Posterior vena cava (tissue), 2 donors: ENCODE data around the gene CAPN15. TPM values are rescaled to one million over a fixed set of nuclear protein-coding genes. Genes with fewer than 3 reads are reported as not detected.
"Not testable (repeated sequence)": the region's sequence is repeated elsewhere in the genome, so short reads cannot be mapped to it uniquely, and the experiment has no call there.

Source experiments
- DNase-seq: peaks from one replicate; pipeline ENCODE4 v3.0.0-alpha.2; 2020; ENCODE audit warnings: low spot score
- intact Hi-C, 2 donors: fragments of 100-400 bp; cut with DNase I; formaldehyde crosslinking; loops; one replicate each; pipeline versions ENCODE4 v1.14.1 to v1.14.2; 2022 to 2023
- total RNA-seq, 2 donors: library from RNA; stranded (reverse); fragmentation: NEBNext Ultra II Directional; extraction: Animal tissue kit (Norgen Biotek cat#: 25700); gene quantifications; one replicate each; pipeline ENCODE4 v1.2.1, GENCODE V29; 2021
- donor health status: DM: yes; HTN: yes; CAD: no.
- donor health status: DM: yes; HTN: yes; CAD: no.

The CAPN15 gene
- total RNA-seq, 2 donors from 2014 or later, result 23.3 to 26.6 TPM

GRCh38 chr16:503150-504071, 24.1 kb upstream of the CAPN15 start:
- no peak for DNase-seq
- intact Hi-C loops, result no loop called here

DNA sequence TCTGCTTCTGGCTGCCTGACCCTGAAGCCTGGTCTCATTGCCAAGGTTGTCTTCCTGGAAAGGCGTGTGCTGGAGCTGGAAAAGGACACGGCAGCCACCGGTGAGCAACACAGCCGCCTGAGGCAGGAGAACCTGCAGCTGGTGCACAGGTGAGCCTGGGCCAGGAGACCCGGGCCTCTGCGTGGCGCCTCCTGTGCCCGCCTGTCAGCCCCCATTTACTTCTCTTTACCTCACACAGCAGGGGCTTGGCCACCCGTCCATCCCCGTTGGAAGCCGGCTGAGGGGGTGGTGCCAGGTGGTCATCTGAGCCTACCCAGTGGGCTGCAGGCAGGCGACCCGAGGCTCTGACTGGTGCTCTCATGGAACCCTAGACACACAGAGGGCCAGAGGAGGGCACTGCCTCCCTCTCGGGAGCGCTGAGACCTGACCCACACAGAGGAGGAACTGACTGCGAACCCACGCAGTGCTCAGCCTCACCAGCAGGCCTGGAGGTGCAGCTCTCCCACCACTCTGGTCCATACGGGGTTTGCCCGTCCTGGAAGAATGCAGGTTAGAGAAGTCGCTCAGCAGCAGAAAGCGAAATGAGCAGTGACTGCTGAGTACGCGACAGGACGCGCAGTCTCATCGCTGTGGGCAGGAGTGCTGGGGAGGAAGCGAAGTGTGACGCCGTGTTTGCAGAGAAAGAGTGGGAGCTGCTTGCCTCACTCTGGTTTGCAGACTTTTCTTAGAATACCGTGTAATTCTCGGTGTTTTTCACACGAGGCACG, 21.9 kb upstream of the CAPN15 start:
- no peak for DNase-seq
- intact Hi-C loops, result no loop called here

DNA sequence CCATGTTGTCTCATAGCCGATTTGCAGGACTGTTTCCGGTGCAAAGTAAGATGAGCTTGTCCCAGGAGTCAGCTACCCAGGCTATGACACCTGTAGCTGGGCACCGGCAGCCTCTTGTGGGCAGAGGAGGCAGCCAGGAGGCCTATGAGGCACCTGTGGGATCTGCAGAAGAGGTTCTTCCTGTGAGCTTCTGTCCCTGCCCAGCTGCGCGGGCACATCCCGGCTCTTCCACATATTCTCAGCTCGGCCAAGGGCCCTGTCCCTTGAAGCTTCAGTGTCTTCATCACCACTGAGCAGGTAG, 21.3 kb upstream of the CAPN15 start:
- intact Hi-C loops, result no loop called here
- no peak for DNase-seq

GRCh38 chr16:507527-507926, 20.0 kb upstream of the CAPN15 start:
- DNase-seq, intact Hi-C loops: not testable (repeated sequence)

- intact Hi-C loops, result no loop called here
These were observed 19.5 kb upstream of the CAPN15 start for GRCh38 chr16:507996-508395.

DNA sequence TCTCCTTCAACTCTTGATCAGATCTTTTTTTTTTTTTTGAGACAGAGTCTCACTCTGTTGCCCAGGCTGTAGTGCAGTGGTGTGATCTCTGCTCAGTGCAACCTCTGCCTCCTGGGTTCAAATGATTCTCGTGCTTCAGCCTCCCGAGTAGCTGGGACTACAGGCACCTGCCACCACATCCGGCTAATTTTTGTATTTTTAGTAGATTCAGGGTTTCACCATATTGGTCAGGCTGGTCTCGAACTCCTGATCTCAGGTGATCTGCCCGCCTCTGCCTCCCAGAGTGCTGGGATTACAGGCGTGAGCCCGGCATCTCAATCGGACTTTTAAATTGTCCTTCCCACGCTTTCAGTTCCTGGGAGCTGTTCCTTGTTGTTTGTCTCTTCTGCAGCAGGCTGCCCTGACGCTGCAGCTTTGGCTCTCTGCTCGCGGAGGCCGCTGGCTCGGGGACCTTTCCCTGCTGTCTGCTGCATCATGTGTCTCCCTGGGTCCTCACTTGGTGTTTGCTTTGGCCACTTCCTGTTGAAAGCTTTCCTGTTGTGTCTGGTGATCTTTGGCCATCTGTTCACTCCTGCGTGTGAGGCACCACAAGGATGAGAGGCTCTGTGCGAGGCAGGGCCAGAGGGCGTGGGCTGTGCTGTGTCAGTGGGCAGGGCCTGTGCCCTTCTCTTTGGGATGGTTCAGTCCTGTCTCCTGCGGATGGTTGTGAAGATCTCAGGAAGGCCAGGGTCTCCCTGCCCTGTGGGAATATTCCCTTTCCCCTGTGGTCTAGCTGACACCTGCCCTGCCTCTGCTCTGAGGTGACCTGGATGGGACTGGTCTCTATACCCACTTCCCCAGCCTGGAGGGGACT, 18.4 kb upstream of the CAPN15 start:
- intact Hi-C loops, result no loop called here
- DNase-seq, result no peak

More at GRCh38 chr16:507996-508395, 19.5 kb upstream of the CAPN15 start:
- no peak for DNase-seq

- intact Hi-C loops, result no loop called here
- no peak for DNase-seq
These were observed 17.3 kb upstream of the CAPN15 start for GRCh38 chr16:510066-510825.

DNA sequence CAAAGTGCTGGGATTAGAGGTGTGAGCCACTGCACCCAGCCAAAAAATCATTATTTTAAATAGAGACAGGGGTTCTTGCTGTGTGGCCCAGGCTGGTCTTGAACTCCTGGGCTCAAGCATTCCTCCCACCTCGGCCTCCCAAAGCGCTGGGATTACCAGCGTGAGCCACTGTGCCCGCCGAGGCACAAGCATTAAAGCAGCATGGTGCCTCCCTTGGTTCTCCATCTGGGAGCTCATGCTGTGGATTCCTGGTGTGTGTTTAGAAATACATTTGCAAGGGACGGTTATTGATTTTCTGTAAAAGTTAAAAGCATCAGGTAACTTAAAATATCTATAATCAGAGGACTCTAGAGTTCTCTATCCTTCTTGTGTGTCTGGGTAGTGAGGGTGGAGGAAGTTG, 14.7 kb upstream of the CAPN15 start:
- intact Hi-C loops, result no loop called here
- DNase-seq, result no peak

GRCh38 chr16:513950-514349, 13.6 kb upstream of the CAPN15 start:
- intact Hi-C loops, result no loop called here
- DNase-seq, result no peak

DNA sequence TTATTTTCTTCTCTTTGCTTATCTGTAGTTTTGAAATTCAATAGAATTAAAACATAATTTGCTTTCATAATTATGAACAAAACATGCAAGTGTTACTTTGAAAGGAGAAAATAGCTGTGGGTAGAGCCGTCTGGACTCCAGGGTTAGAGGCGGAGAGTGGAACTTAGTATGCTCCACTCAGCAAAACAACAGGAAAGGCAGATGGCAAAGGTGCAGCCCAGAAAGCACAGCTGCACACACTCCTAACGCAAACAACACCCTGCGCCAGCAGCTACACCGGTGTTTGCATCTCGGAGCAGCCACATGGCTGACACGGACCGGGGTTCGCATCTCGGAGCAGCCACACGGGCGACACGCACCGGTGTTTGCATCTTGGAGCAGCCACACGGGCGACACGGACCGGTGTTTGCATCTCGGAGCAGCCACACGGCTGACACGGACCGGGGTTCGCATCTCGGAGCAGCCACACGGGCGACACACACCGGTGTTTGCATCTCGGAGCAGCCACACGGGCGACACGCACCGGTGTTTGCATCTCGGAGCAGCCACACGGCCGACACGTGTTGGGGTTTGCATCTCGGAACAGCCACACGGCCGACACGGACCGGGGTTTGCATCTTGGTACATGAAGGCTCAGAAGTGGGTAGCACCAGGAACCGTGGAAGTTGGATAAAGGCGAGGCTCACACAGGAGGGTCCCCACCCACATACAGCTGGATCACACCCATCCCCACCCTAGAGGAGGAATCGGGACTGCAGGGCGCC, 12.2 kb upstream of the CAPN15 start:
- DNase-seq, result no peak
- intact Hi-C loops, result no loop called here

DNA sequence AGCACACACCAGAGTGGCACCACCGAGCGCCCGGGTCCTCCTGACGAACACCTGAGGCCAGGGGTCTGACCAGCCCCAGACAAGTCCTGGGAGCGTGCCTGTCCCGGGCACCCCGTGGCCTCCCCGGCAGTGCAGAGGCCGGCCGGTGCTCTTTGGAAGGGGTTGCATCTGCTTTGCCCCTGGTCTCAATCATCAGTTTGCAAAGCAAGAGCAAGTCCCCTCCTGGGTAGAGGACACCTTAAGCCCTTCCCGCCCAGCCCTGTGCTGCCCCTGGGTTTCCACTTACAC, 11.6 kb upstream of the CAPN15 start:
- peak; percentile 68 for DNase-seq
- intact Hi-C loops, result no loop called here

GRCh38 chr16:516301-516700, 11.2 kb upstream of the CAPN15 start:
- no peak for DNase-seq
- intact Hi-C loops, result no loop called here

- no peak for DNase-seq
- intact Hi-C loops, result no loop called here
These were observed 8.7 kb upstream of the CAPN15 start for GRCh38 chr16:518858-519257.

GRCh38 chr16:519425-519824, 8.1 kb upstream of the CAPN15 start:
- no peak for DNase-seq
- intact Hi-C loops, result no loop called here

DNA sequence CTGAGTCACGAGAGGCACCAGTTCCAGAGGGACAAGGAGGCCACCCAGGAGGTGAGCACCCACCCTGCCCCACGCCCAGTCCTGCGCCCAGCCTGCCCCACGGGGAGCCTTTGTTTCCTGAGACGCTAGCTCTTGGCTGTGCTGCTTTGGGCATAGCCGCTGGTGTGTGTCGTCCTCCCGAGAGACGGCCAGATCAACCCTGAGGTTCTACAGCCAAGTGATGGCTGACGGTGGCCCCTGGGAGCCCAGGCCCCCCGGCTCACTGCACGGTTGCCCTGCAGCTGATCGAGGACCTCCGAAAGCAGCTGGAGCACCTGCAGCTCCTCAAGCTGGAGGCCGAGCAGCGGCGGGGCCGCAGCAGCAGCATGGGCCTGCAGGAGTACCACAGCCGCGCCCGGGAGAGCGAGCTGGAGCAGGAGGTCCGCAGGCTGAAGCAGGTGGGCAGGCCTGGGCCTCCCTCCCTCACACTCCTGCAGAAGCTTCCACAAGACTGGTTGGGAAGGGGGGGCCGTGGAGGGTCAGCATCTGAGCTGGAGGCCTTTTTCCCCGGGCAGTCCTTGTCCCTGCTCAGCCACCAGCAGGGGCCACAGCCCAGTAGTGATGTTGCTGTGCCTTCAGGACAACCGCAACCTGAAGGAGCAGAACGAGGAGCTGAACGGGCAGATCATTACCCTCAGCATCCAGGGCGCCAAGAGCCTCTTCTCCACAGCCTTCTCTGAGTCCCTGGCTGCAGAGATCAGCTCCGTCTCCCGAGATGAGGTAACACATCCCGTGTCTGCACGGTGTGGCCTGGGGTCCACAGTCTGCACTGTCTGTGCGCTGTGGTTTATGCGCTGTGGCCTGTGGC, 7.4 kb upstream of the CAPN15 start:
- intact Hi-C loops, result no loop called here
- no peak for DNase-seq

DNA sequence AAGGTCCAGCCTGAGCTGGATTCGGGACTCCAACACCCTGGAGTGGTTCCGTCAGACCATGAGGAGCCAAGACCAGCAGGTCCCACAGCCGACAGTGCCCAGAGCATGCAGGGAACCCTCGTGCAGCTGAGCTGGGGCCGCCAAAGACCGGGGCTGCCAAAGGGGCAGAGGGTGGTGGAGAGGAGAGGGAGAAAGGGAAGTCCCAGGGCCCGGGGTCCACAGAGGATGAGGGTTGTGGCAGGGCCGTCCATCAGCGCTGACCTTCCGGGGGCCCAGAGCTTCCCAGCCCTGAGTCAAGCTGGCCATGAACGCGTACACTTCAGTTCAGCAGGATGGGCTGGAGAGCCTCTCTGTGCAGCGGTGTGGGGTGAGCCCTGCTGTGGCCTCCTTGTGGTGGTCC, 6.7 kb upstream of the CAPN15 start:
- intact Hi-C loops, result no loop called here

DNA sequence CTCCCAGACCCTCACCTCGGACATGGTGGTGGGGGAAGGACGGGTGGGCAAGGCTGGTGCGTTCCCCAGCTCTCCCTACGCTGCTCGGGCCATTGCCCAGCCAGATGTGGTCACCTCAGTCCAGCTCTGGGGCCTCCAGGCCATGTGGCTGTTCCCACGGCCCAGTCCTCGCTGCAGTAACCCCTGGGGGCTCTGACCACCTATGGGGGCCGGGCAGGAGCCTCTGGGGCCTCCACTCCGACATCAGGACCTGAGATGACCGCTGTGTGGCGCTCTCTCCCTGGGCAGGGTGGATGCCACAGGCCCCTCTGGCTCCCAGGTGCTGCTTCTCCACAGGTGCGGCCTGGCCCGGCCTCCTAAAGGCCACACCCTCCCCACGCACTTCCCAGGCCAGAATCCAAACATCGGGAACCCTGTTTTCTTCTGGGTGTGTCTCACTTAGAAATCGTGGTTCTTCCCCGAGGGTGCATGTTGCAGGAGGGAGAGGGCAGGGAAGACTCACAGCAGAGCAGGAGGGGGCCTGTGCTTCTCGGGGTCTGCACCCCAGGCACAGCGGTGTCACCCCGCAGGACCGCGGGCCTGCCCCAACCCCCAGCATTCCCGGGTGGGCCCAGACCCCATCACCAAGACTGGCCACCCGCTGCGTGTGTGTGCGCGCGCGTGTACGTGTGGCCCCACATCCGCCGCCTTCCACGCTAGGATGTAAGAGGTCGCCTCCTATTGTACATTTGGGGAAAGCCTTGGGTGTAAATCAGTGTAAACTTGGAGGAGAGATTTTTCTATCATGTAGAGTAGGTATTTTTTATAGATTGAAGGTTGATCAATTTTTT, 5.9 kb upstream of the CAPN15 start:
- DNase-seq, result no peak
- intact Hi-C loops, result no loop called here

More for the DNA sequence above, 6.7 kb upstream of the CAPN15 start:
- no peak for DNase-seq
